ENCODE results near the gene MINK1.
A peak's percentile ranks its signal among the peaks of the same experiment; 100 is the strongest.
"Not testable (repeated sequence)": the region's sequence is repeated elsewhere in the genome, so short reads cannot be mapped to it uniquely, and the experiment has no call there.

Gene MINK1

GRCh38 chr17:4812690-4813089 lies 20.4 kb upstream of the MINK1 start:
- no peak for DNase-seq

- DNase-seq = no peak
Measured at GRCh38 chr17:4815043-4815675, 18.0 kb upstream of the MINK1 start.

- DNase-seq = no peak
Measured at GRCh38 chr17:4816826-4817225, 16.3 kb upstream of the MINK1 start.

- DNase-seq = no peak
Measured at GRCh38 chr17:4818276-4818675, 14.9 kb upstream of the MINK1 start.

GRCh38 chr17:4822835-4823234 lies 10.3 kb upstream of the MINK1 start:
- no peak for DNase-seq

GRCh38 chr17:4823373-4824089 lies 9.6 kb upstream of the MINK1 start:
- DNase-seq = no peak

GRCh38 chr17:4827399-4827798 lies 5.7 kb upstream of the MINK1 start:
- DNase-seq = no peak

- not testable (repeated sequence) for DNase-seq
Measured at GRCh38 chr17:4832829-4833177, 337 bp upstream of the MINK1 start.

GRCh38 chr17:4833941-4834680 lies 971 bp downstream of the MINK1 start:
- peak; percentile 59 for DNase-seq

GRCh38 chr17:4834681-4835020 lies 1.5 kb downstream of the MINK1 start:
- no peak for DNase-seq

- DNase-seq = no peak
Measured at GRCh38 chr17:4836221-4836620, 3.1 kb downstream of the MINK1 start.

- DNase-seq = no peak
Measured at GRCh38 chr17:4837471-4838308, 4.5 kb downstream of the MINK1 start.

GRCh38 chr17:4838309-4838785 lies 5.2 kb downstream of the MINK1 start:
- DNase-seq = no peak

- no peak for DNase-seq
Measured at GRCh38 chr17:4839221-4839620, 6.1 kb downstream of the MINK1 start.

- no peak for DNase-seq
Measured at GRCh38 chr17:4839965-4840892, 7.1 kb downstream of the MINK1 start.

- no peak for DNase-seq
Measured at GRCh38 chr17:4840893-4841242, 7.7 kb downstream of the MINK1 start.

- DNase-seq = no peak
Measured at GRCh38 chr17:4842376-4842775, 9.2 kb downstream of the MINK1 start.

- DNase-seq = no peak
Measured at GRCh38 chr17:4843321-4844000, 10.3 kb downstream of the MINK1 start.

GRCh38 chr17:4845118-4845517 lies 12.0 kb downstream of the MINK1 start:
- no peak for DNase-seq

- DNase-seq = no peak
Measured at GRCh38 chr17:4846635-4847390, 13.7 kb downstream of the MINK1 start.

Data from right forelimb (tissue), 1 donor.